Ishikawa (cell line): ENCODE results near the gene TRDMT1.

Experiments
- CEBPB ChIP-seq: IDR thresholded peaks from 2 replicates; pipeline ENCODE4 v1.6.1; 2012
- EP300 ChIP-seq: IDR thresholded peaks from 2 replicates; pipeline ENCODE4 v1.6.1; 2012; ENCODE audit warnings: borderline replicate concordance
- RAD21 ChIP-seq: IDR thresholded peaks from 2 replicates; pipeline ENCODE4 v1.6.1; 2012; ENCODE audit warnings: low read depth
- TAF1 ChIP-seq: IDR thresholded peaks from 2 replicates; pipeline ENCODE4 v1.6.1; 2012; ENCODE audit warnings: low read depth, mild to moderate bottlenecking
- TEAD4 ChIP-seq: IDR thresholded peaks from 2 replicates; pipeline ENCODE4 v1.6.1; 2012
- TF ChIP-seq, protein P1 (sequence below): IDR thresholded peaks from 2 replicates; pipeline ENCODE4 v1.6.1; 2012; ENCODE audit warnings: low read depth, mild to moderate bottlenecking

- TF ChIP-seq TAF1 (no peak), RAD21 (no peak), CEBPB (no peak), EP300 (no peak), TEAD4 (no peak)
- TF ChIP-seq, protein P1, sequence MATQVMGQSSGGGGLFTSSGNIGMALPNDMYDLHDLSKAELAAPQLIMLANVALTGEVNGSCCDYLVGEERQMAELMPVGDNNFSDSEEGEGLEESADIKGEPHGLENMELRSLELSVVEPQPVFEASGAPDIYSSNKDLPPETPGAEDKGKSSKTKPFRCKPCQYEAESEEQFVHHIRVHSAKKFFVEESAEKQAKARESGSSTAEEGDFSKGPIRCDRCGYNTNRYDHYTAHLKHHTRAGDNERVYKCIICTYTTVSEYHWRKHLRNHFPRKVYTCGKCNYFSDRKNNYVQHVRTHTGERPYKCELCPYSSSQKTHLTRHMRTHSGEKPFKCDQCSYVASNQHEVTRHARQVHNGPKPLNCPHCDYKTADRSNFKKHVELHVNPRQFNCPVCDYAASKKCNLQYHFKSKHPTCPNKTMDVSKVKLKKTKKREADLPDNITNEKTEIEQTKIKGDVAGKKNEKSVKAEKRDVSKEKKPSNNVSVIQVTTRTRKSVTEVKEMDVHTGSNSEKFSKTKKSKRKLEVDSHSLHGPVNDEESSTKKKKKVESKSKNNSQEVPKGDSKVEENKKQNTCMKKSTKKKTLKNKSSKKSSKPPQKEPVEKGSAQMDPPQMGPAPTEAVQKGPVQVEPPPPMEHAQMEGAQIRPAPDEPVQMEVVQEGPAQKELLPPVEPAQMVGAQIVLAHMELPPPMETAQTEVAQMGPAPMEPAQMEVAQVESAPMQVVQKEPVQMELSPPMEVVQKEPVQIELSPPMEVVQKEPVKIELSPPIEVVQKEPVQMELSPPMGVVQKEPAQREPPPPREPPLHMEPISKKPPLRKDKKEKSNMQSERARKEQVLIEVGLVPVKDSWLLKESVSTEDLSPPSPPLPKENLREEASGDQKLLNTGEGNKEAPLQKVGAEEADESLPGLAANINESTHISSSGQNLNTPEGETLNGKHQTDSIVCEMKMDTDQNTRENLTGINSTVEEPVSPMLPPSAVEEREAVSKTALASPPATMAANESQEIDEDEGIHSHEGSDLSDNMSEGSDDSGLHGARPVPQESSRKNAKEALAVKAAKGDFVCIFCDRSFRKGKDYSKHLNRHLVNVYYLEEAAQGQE = no peak
Measured at GRCh38 chr10:17134737-17135260, 66.7 kb downstream of the TRDMT1 start.
